ENCODE data around the gene PROK1. TPM values are rescaled to one million over a fixed set of nuclear protein-coding genes. Genes with fewer than 3 reads are reported as not detected.

The PROK1 gene
- polyA plus RNA-seq, 1 donor (not counting 4 experiments of a cell fraction or from before 2014, with no cell fraction given), result not detected

- Histone ChIP-seq H3K27ac (ENCODE audit: control insufficient read depth, insufficient read depth, low read length) (no peak overlapping the region), H3K36me3 (ENCODE audit: control insufficient read depth in 2 of 2, extremely low read depth in 1 of 2, insufficient read depth in 2 of 2, low read length in 2 of 2) (no peaks in the 10 kb centered on the region), H3K27me3 (ENCODE audit: control insufficient read depth, extremely low read depth, insufficient read depth, low read length) (peaks cover 5% of the 10 kb centered on the region), H3K9ac (ENCODE audit: control insufficient read depth, extremely low read depth, insufficient read depth, low read length) (no peak overlapping the region), H3K9me1 (ENCODE audit: control insufficient read depth, extremely low read depth, insufficient read depth, low read length) (no peaks in the 10 kb centered on the region), H3K4me1 (ENCODE audit: control insufficient read depth, extremely low read depth, insufficient read depth, low read length) (peaks cover 17% of the 10 kb centered on the region), H3K4me2 (ENCODE audit: control insufficient read depth, extremely low read depth, insufficient read depth, low read depth, low read length) (no peak overlapping the region), H3K9me3 (ENCODE audit: control insufficient read depth, low read depth, low read length) (no peaks in the 10 kb centered on the region), H3K4me3 (ENCODE audit: control insufficient read depth in 2 of 3, extremely low read depth in 1 of 3, insufficient read depth in 2 of 3, low read depth in 1 of 3, low read length in 3 of 3) (no peak overlapping the region), H2AFZ (ENCODE audit: control insufficient read depth, low read length) (no peak overlapping the region), H3K79me2 (ENCODE audit: control insufficient read depth, insufficient read depth, low read length) (no peaks in the 10 kb centered on the region), H4K20me1 (ENCODE audit: control insufficient read depth, extremely low read depth, insufficient read depth, low read length) (no peaks in the 10 kb centered on the region)
- dilution Hi-C loops (cut with MboI; ENCODE audit: extremely low pct_ligation_motif_present, low sequenced_read_pairs), result no loop called here
- TF ChIP-seq EZH2 (IDR thresholded peaks at IDR 0.05; ENCODE audit: low read length) (no peak), CTCF (optimal IDR thresholded peaks at IDR 0.05 in 1 of 3, IDR thresholded peaks at IDR 0.05 in 1 of 3, conservative IDR thresholded peaks at IDR 0.05 in 1 of 3; ENCODE audit: extremely low read depth in 1 of 3, insufficient read depth in 2 of 3, low read length in 3 of 3) (no peak)
- no peak for DNase-seq (ENCODE audit: low read depth, low spot score)
- no peak for FAIRE-seq
Measured at GRCh38 chr1:110483308-110483685, 32.3 kb downstream of the PROK1 start.

GRCh38 chr1:110484801-110485200 is 33.9 kb downstream of the PROK1 start:
- peaks cover 5% of the 10 kb centered on the region for H3K27me3 ChIP-seq (ENCODE audit: control insufficient read depth, extremely low read depth, insufficient read depth, low read length)
- no peaks in the 10 kb centered on the region for H3K9me1 ChIP-seq (ENCODE audit: control insufficient read depth, extremely low read depth, insufficient read depth, low read length)
- TF ChIP-seq CTCF (optimal IDR thresholded peaks at IDR 0.05 in 1 of 3, IDR thresholded peaks at IDR 0.05 in 1 of 3, conservative IDR thresholded peaks at IDR 0.05 in 1 of 3; ENCODE audit: extremely low read depth in 1 of 3, insufficient read depth in 2 of 3, low read length in 3 of 3), result no peak
- TF ChIP-seq EZH2 (IDR thresholded peaks at IDR 0.05; ENCODE audit: low read length), result no peak
- no peaks in the 10 kb centered on the region for H3K36me3 ChIP-seq (ENCODE audit: control insufficient read depth in 2 of 2, extremely low read depth in 1 of 2, insufficient read depth in 2 of 2, low read length in 2 of 2)
- no peaks in the 10 kb centered on the region for H3K9me3 ChIP-seq (ENCODE audit: control insufficient read depth, low read depth, low read length)
- H3K27ac ChIP-seq (ENCODE audit: control insufficient read depth, insufficient read depth, low read length), result no peak overlapping the region
- H3K79me2 ChIP-seq (ENCODE audit: control insufficient read depth, insufficient read depth, low read length), result no peaks in the 10 kb centered on the region
- peaks cover 12% of the 10 kb centered on the region for H3K4me1 ChIP-seq (ENCODE audit: control insufficient read depth, extremely low read depth, insufficient read depth, low read length)
- FAIRE-seq, result no peak
- no peaks in the 10 kb centered on the region for H4K20me1 ChIP-seq (ENCODE audit: control insufficient read depth, extremely low read depth, insufficient read depth, low read length)
- no peak overlapping the region for H2AFZ ChIP-seq (ENCODE audit: control insufficient read depth, low read length)
- H3K4me2 ChIP-seq (ENCODE audit: control insufficient read depth, extremely low read depth, insufficient read depth, low read depth, low read length), result no peak overlapping the region
- DNase-seq (ENCODE audit: low read depth, low spot score), result no peak
- dilution Hi-C loops (cut with MboI; ENCODE audit: extremely low pct_ligation_motif_present, low sequenced_read_pairs), result no loop called here
- no peak overlapping the region for H3K4me3 ChIP-seq (ENCODE audit: control insufficient read depth in 2 of 3, extremely low read depth in 1 of 3, insufficient read depth in 2 of 3, low read depth in 1 of 3, low read length in 3 of 3)
- no peak overlapping the region for H3K9ac ChIP-seq (ENCODE audit: control insufficient read depth, extremely low read depth, insufficient read depth, low read length)

Measured in keratinocyte (primary cell).